ENCODE measurements around the gene GSK3A. TPM values are rescaled to one million over a fixed set of nuclear protein-coding genes. Genes with fewer than 3 reads are reported as not detected.
A peak's percentile ranks its signal among the peaks of the same experiment; 100 is the strongest.

GSK3A gene
- total and polyA plus RNA-seq, 2 of the 8 experiments (the other 6 are each of a cell fraction or from before 2014, with no cell fraction given) = 55.3 to 84.0 TPM

DNA sequence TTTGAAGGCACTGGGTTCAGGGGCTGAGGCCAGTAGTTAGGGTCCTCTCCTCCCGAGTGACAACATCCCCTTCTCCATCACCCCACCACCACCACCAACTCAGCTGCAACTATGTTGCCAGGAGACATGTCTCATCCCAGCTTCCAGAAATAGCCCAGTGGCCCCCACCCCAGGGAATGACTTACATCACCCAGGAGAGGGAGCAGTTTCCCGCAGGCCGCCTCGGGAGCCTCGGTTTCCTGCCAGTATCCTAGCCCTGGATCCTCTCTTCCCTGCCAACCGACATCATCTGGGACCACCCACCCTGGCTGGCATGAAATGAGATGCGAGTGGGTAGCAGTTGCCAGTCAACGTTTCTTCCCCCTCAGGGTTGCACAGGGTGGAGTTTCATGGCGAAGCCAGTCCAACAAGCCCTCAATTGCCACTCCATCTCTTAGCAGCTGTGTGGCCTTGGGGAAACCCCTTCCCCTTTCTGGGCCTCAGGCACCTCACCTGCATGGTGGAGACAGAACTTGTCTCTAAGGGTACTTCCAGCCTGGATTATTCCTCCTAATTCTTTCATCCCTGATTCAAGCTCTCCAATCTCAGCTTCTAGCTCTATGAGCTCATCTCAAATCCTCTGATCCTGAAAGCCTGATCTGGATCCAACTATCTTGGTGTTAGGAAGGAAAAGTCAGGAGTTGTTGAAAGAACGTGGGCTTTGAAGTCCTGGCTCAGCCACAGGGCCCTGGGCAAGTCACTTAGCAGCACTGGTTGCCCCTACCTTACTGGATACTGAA is 3.9 kb upstream of the GSK3A start (continued):
- no peak for TF ChIP-seq RFX5 (IDR thresholded peaks at IDR 0.05; ENCODE audit: borderline replicate concordance, low read depth, low read length)
- peak; percentile 28; the same call in 1 of the 2 replicates for TF ChIP-seq JUND (IDR thresholded peaks at IDR 0.05; ENCODE audit: low read length)
- peak in 1 of 2 experiments; percentile 76; a peak in 2 of 4 replicates for TF ChIP-seq SIN3A (conservative IDR thresholded peaks at IDR 0.05 in 1 of 2, IDR thresholded peaks at IDR 0.05 in 1 of 2; ENCODE audit: low read depth in 1 of 2, low read length in 2 of 2)
- no peak for TF ChIP-seq CHD1 (IDR thresholded peaks at IDR 0.05; ENCODE audit: low read depth, low read length)
- no peak for TF ChIP-seq HDAC6 (IDR thresholded peaks at IDR 0.05; ENCODE audit: low read depth, low read length)
- TF ChIP-seq SAP30 (IDR thresholded peaks at IDR 0.05; ENCODE audit: insufficient read depth, insufficient replicate concordance, low read length) = no peak
- TF ChIP-seq SP1 (IDR thresholded peaks at IDR 0.05; ENCODE audit: low read depth, low read length) = no peak
- TF ChIP-seq BCL11A (IDR thresholded peaks at IDR 0.05; ENCODE audit: low read depth in 2 of 2, low read length in 2 of 2) = no peak
- no peak for TF ChIP-seq SP2 (IDR thresholded peaks at IDR 0.05; ENCODE audit: low read length)
- TF ChIP-seq RAD21 (IDR thresholded peaks at IDR 0.05 in 1 of 2, conservative IDR thresholded peaks at IDR 0.05 in 1 of 2; ENCODE audit: low read depth in 2 of 2, low read length in 2 of 2) = peak; percentile 72 to 75
- TF ChIP-seq BACH1 (IDR thresholded peaks at IDR 0.05; ENCODE audit: low read length) = no peak
- no peak for TF ChIP-seq GTF2F1 (IDR thresholded peaks at IDR 0.05; ENCODE audit: borderline replicate concordance, low read depth, low read length)
- TF ChIP-seq, protein P1, sequence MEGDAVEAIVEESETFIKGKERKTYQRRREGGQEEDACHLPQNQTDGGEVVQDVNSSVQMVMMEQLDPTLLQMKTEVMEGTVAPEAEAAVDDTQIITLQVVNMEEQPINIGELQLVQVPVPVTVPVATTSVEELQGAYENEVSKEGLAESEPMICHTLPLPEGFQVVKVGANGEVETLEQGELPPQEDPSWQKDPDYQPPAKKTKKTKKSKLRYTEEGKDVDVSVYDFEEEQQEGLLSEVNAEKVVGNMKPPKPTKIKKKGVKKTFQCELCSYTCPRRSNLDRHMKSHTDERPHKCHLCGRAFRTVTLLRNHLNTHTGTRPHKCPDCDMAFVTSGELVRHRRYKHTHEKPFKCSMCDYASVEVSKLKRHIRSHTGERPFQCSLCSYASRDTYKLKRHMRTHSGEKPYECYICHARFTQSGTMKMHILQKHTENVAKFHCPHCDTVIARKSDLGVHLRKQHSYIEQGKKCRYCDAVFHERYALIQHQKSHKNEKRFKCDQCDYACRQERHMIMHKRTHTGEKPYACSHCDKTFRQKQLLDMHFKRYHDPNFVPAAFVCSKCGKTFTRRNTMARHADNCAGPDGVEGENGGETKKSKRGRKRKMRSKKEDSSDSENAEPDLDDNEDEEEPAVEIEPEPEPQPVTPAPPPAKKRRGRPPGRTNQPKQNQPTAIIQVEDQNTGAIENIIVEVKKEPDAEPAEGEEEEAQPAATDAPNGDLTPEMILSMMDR (IDR thresholded peaks at IDR 0.05; ENCODE audit: control extremely low read depth in 1 of 3, insufficient read depth in 1 of 3, low read depth in 1 of 3, low read length in 3 of 3) = peak; percentile 60 to 71 (median 66)
- 0 out of 2 replicates have a peak, but pooled peaks have one; percentile 34 for TF ChIP-seq YY1 (IDR thresholded peaks at IDR 0.05; ENCODE audit: low read depth, low read length)
